Glutamatergic neuron (in vitro differentiated cells): ENCODE results near the gene SCN3A. TPM values are rescaled to one million over a fixed set of nuclear protein-coding genes. Genes with fewer than 3 reads are reported as not detected.

ENCODE experiments used
- DNase-seq: peaks from one replicate; pipeline ENCODE4 v3.0.0; 2022
- H3K27ac Mint-ChIP-seq: one replicate; pipeline ENCODE4 v1.8.0; 2020; ENCODE audit warnings: mild to moderate bottlenecking, mixed read lengths, inconsistent platforms; ENCODE audit not compliant: unreplicated experiment
- H3K27me3 Mint-ChIP-seq: one replicate; pipeline ENCODE4 v1.8.0; 2020; ENCODE audit warnings: mild to moderate bottlenecking, moderate library complexity, mixed read lengths, inconsistent platforms; ENCODE audit not compliant: unreplicated experiment
- H3K36me3 Mint-ChIP-seq: one replicate; pipeline ENCODE4 v1.8.0; 2020; ENCODE audit warnings: mild to moderate bottlenecking, mixed read lengths, inconsistent platforms; ENCODE audit not compliant: unreplicated experiment
- H3K4me1 Mint-ChIP-seq: one replicate; pipeline ENCODE4 v1.8.0; 2020; ENCODE audit warnings: mild to moderate bottlenecking, low read depth, mixed read lengths, inconsistent platforms; ENCODE audit not compliant: unreplicated experiment
- H3K4me3 Mint-ChIP-seq: one replicate; pipeline ENCODE4 v1.8.0; 2020; ENCODE audit warnings: mild to moderate bottlenecking, mixed read lengths, inconsistent platforms; ENCODE audit not compliant: unreplicated experiment
- H3K9me3 Mint-ChIP-seq: one replicate; pipeline ENCODE4 v1.8.0; 2020; ENCODE audit warnings: mild to moderate bottlenecking, moderate library complexity, mixed read lengths, inconsistent platforms; ENCODE audit not compliant: unreplicated experiment
- total RNA-seq: library from RNA; stranded (reverse); fragmentation: NEBNext Ultra II Directional; extraction: Animal tissue kit (Norgen Biotek cat#: 25700); gene quantifications from one replicate; pipeline ENCODE4 v1.2.1, GENCODE V29; 2021; ENCODE audit not compliant: unreplicated experiment
- TF ChIP-seq, protein P1 (sequence below): fragments of 200-600 bp; sonication (generic); IDR thresholded peaks from one replicate; pipeline ENCODE4 v1.5.0; 2021; ENCODE audit not compliant: partially characterized antibody, unreplicated experiment

Gene SCN3A
- total RNA-seq, 1 donor from 2014 or later = 22.2 TPM

DNA sequence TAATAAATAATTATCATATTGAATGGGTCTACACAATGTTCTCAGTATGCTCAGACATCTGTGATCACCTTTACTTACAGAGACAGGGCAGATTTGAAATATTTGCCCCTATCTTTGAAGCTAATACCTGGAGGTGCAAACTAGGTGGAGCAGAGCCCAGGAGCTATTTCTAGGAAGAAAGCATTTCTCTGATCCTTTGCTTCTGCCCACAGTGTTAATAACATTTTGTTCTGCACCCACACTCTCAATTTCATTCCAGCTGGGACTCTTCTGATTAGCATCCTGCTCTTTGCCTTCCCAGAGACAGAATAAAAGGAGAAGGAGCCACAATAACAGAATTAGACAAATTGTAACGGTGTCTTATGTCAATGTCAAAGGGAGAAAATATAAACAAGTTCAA lies 23.7 kb upstream of the SCN3A start:
- no peaks in the 10 kb centered on the region for H3K36me3 Mint-ChIP-seq
- H3K9me3 Mint-ChIP-seq = no peaks in the 10 kb centered on the region
- no peak for DNase-seq
- no peaks in the 10 kb centered on the region for H3K4me1 Mint-ChIP-seq
- TF ChIP-seq, protein P1, sequence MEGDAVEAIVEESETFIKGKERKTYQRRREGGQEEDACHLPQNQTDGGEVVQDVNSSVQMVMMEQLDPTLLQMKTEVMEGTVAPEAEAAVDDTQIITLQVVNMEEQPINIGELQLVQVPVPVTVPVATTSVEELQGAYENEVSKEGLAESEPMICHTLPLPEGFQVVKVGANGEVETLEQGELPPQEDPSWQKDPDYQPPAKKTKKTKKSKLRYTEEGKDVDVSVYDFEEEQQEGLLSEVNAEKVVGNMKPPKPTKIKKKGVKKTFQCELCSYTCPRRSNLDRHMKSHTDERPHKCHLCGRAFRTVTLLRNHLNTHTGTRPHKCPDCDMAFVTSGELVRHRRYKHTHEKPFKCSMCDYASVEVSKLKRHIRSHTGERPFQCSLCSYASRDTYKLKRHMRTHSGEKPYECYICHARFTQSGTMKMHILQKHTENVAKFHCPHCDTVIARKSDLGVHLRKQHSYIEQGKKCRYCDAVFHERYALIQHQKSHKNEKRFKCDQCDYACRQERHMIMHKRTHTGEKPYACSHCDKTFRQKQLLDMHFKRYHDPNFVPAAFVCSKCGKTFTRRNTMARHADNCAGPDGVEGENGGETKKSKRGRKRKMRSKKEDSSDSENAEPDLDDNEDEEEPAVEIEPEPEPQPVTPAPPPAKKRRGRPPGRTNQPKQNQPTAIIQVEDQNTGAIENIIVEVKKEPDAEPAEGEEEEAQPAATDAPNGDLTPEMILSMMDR = no peak
- no peak overlapping the region for H3K27ac Mint-ChIP-seq
- no peak overlapping the region for H3K4me3 Mint-ChIP-seq
- H3K27me3 Mint-ChIP-seq = no peaks in the 10 kb centered on the region

DNA sequence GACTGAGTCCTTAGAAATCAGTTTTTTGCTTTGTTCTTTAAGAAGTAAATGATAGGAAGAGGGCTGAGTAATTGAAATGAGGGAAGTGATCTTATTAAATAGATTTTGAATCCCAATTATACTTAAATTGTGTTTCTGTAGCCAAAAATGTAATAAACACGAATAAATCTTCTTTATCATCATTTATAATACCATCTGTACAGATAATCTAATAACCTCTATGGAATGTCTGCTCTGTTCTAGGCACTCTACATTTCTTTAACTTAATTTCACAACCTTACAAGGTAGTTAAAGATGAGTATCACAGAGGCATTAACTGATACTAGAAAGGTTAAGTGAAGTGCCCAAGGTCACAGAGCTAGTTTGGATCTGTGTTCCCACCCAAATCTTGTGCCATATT lies 21.1 kb upstream of the SCN3A start:
- TF ChIP-seq, protein P1 = no peak
- no peaks in the 10 kb centered on the region for H3K36me3 Mint-ChIP-seq
- no peaks in the 10 kb centered on the region for H3K4me1 Mint-ChIP-seq
- H3K9me3 Mint-ChIP-seq = no peaks in the 10 kb centered on the region
- no peak overlapping the region for H3K4me3 Mint-ChIP-seq
- no peak overlapping the region for H3K27ac Mint-ChIP-seq
- no peak for DNase-seq
- no peaks in the 10 kb centered on the region for H3K27me3 Mint-ChIP-seq

DNA sequence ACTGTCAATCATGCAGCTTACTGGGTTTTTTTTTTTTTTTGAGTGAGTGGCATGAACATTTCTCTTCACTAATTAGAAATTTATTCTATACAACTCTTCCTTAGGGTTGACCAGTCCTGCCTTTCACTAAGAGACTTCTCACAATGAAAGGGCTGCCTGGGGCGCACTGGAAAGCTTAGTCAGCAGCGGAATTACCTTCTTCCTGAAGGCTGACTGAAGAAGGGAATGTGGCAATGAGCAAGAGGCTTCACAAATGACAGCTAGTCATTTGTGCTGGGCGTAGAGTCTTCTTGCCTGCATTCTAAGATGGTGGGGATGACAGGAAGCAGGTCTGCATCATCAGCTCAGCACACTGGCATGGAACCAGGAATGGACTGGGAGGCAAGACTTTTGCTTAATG lies 15.6 kb upstream of the SCN3A start:
- Mint-ChIP-seq H3K9me3 (no peaks in the 10 kb centered on the region), H3K27ac (no peak overlapping the region), H3K4me3 (no peak overlapping the region), H3K4me1 (no peaks in the 10 kb centered on the region), H3K27me3 (no peaks in the 10 kb centered on the region), H3K36me3 (no peaks in the 10 kb centered on the region)
- TF ChIP-seq, protein P1 = no peak
- no peak for DNase-seq

DNA sequence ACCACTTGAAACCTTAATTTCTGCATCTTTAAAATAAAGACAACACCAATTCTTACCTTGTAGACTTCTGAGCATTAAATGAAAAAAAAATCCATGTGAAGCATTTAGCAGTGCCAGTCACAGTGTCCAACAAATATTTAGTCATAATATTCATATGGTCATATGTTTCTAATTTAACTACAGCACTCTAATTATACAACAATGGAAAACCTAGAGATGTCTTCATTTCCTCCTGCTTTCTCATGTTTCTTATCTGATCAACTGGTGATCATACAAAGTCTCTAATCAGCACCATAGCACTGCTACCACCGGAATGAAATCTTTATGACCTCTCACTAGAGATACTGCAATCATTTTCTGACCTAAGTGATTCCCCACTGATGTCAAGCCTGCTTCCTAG lies 10.2 kb upstream of the SCN3A start:
- no peaks in the 10 kb centered on the region for H3K9me3 Mint-ChIP-seq
- H3K4me3 Mint-ChIP-seq = no peak overlapping the region
- no peak for DNase-seq
- no peaks in the 10 kb centered on the region for H3K27me3 Mint-ChIP-seq
- no peak overlapping the region for H3K27ac Mint-ChIP-seq
- H3K4me1 Mint-ChIP-seq = no peaks in the 10 kb centered on the region
- TF ChIP-seq, protein P1 = no peak
- no peaks in the 10 kb centered on the region for H3K36me3 Mint-ChIP-seq

DNA sequence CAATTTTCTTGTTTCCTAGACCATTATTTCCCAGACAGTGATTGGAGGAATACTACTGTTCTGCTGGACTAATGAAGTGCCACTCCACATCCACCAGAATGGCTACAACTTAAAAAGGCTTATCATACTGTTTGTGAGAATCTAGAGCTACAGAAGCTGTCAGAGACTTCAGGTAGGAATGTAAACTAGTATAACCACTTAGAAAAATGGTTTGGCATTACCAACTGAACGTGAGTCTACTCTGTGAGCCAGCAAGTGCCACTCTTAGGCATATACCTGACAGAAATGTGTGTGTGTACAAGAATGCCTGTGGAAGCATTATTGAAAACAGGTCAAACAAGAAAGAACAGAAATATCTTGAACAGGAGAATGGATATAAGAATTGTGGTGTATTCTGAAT lies 4.2 kb upstream of the SCN3A start:
- H3K4me1 Mint-ChIP-seq = peaks cover 3% of the 10 kb centered on the region
- TF ChIP-seq, protein P1 = no peak
- DNase-seq = no peak
- H3K27ac Mint-ChIP-seq = no peak overlapping the region
- H3K27me3 Mint-ChIP-seq = no peaks in the 10 kb centered on the region
- H3K9me3 Mint-ChIP-seq = no peaks in the 10 kb centered on the region
- no peaks in the 10 kb centered on the region for H3K36me3 Mint-ChIP-seq
- H3K4me3 Mint-ChIP-seq = no peak overlapping the region
